Ishikawa (cell line): ENCODE measurements around the gene TMEM54.

ENCODE experiments used
- CEBPB ChIP-seq: IDR thresholded peaks from 2 replicates; pipeline ENCODE4 v1.6.1; 2012
- CREB1 ChIP-seq: IDR thresholded peaks from 2 replicates; pipeline ENCODE4 v1.6.1; 2012; ENCODE audit warnings: low read depth
- EGR1 ChIP-seq: IDR thresholded peaks from 2 replicates; pipeline ENCODE4 v1.6.1; 2012
- EP300 ChIP-seq: IDR thresholded peaks from 2 replicates; pipeline ENCODE4 v1.6.1; 2012; ENCODE audit warnings: borderline replicate concordance
- FOXM1 ChIP-seq: IDR thresholded peaks from 2 replicates; pipeline ENCODE4 v1.6.1; 2012; ENCODE audit warnings: low read depth, borderline replicate concordance
- NFIC ChIP-seq: IDR thresholded peaks from 2 replicates; pipeline ENCODE4 v1.6.1; 2012
- RAD21 ChIP-seq: IDR thresholded peaks from 2 replicates; pipeline ENCODE4 v1.6.1; 2012; ENCODE audit warnings: low read depth
- TAF1 ChIP-seq: IDR thresholded peaks from 2 replicates; pipeline ENCODE4 v1.6.1; 2012; ENCODE audit warnings: low read depth, mild to moderate bottlenecking
- TCF12 ChIP-seq: IDR thresholded peaks from 2 replicates; pipeline ENCODE4 v1.6.1; 2012; ENCODE audit warnings: low read depth
- TEAD4 ChIP-seq: IDR thresholded peaks from 2 replicates; pipeline ENCODE4 v1.6.1; 2012
- YY1 ChIP-seq: IDR thresholded peaks from 2 replicates; pipeline ENCODE4 v1.6.1; 2012; ENCODE audit warnings: low read depth
- ZBTB7A ChIP-seq: IDR thresholded peaks from 2 replicates; pipeline ENCODE4 v1.6.1; 2012; ENCODE audit warnings: low read depth
- TF ChIP-seq, protein P1 (sequence below): IDR thresholded peaks from 2 replicates; pipeline ENCODE4 v1.6.1; 2012; ENCODE audit warnings: low read depth, mild to moderate bottlenecking
- TF ChIP-seq, protein P2 (sequence below): IDR thresholded peaks from 2 replicates; pipeline ENCODE4 v1.6.1; 2012
- TF ChIP-seq, protein P3 (sequence below): IDR thresholded peaks from 2 replicates; pipeline ENCODE4 v1.6.1; 2012

The TMEM54 gene

DNA sequence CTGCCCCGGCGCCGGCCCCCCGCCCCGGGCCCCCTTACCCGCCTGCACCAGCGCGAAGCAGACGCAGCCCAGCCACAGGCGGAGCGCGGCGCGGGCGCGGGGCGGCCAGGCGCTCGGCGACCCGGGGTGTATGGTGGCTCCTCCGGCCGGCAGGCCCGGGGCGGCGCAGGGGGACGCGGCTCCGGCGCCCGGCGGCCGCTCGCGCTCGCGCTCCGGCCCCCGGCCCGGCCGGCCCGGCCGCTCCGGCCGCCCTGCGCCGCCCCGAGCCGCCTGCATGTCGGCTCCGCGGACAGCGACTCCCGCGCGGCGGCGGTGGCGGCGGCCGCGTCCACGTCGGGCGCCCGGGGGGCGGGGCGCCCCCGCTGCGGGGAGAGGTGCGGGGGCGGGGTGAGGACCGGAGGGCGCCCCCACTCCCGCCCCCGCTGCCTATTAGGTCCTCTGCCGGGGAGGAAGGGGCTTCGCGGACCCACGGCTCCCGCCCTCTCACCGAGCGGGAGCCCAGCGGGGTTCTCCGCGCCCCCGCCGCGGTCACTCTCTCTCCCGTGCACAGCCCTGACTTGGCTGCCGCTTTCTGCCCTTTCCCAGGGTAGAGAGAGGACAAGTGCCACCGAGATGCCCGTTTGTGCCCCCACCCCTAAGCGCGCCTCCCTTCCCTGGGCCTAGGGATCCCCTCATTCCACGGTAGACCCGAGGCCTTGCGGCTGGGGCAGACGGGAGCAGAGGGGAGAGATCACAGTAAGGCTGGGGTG is 30.4 kb downstream of the TMEM54 start, which contains the start of gene FNDC5:
FNDC5 (minus strand) TSS at position 298 of the 749 bp plus-strand sequence.
- TF ChIP-seq, protein P1, sequence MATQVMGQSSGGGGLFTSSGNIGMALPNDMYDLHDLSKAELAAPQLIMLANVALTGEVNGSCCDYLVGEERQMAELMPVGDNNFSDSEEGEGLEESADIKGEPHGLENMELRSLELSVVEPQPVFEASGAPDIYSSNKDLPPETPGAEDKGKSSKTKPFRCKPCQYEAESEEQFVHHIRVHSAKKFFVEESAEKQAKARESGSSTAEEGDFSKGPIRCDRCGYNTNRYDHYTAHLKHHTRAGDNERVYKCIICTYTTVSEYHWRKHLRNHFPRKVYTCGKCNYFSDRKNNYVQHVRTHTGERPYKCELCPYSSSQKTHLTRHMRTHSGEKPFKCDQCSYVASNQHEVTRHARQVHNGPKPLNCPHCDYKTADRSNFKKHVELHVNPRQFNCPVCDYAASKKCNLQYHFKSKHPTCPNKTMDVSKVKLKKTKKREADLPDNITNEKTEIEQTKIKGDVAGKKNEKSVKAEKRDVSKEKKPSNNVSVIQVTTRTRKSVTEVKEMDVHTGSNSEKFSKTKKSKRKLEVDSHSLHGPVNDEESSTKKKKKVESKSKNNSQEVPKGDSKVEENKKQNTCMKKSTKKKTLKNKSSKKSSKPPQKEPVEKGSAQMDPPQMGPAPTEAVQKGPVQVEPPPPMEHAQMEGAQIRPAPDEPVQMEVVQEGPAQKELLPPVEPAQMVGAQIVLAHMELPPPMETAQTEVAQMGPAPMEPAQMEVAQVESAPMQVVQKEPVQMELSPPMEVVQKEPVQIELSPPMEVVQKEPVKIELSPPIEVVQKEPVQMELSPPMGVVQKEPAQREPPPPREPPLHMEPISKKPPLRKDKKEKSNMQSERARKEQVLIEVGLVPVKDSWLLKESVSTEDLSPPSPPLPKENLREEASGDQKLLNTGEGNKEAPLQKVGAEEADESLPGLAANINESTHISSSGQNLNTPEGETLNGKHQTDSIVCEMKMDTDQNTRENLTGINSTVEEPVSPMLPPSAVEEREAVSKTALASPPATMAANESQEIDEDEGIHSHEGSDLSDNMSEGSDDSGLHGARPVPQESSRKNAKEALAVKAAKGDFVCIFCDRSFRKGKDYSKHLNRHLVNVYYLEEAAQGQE, result 0 out of 2 replicates have a peak, but pooled peaks have one; percentile 13
- TF ChIP-seq TAF1 (no peak), ZBTB7A (peak; percentile 57; the same call in 1 of the 2 replicates)

DNA sequence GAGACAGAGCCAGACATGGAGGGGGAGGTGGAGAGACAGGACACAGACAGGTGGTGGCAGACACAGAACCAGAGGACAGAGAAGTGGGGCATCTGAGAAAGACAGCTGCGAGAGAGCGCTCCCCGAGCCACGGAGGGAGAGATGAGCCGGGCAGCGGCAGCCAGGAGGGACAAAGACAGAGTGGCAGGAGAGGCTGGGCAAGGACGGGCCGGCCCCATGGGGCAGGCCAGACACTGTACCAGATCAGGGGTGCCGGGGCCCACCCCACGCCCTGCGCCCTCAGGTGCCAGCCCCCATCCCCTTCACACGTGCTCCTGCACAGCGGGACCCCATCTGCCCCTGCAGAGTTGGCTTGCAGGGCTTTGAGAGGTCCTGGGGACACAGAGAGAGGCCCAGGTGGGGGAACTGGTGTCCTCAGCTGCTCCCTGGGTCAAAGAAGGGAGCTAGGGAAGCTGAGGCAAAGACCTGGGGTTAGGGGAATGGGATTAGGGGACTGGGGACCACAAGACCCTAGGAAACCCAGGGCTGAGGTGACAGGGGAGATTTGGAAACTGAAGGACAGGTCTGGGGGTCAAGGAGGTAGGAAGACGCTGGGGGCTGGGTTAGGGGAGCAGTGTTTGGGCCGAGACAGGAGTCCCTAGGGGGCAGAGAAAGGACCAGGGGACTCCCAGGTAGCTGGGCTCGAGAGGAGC is 31.1 kb downstream of the TMEM54 start:
- TF ChIP-seq TEAD4 (no peak), CREB1 (no peak), EGR1 (no peak), EP300 (no peak), RAD21 (no peak), ZBTB7A (no peak), YY1 (no peak), TAF1 (no peak), NFIC (no peak), FOXM1 (no peak), TCF12 (no peak)
- TF ChIP-seq, protein P2, sequence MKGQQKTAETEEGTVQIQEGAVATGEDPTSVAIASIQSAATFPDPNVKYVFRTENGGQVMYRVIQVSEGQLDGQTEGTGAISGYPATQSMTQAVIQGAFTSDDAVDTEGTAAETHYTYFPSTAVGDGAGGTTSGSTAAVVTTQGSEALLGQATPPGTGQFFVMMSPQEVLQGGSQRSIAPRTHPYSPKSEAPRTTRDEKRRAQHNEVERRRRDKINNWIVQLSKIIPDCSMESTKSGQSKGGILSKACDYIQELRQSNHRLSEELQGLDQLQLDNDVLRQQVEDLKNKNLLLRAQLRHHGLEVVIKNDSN, result no peak
- TF ChIP-seq, protein P1, result no peak

DNA sequence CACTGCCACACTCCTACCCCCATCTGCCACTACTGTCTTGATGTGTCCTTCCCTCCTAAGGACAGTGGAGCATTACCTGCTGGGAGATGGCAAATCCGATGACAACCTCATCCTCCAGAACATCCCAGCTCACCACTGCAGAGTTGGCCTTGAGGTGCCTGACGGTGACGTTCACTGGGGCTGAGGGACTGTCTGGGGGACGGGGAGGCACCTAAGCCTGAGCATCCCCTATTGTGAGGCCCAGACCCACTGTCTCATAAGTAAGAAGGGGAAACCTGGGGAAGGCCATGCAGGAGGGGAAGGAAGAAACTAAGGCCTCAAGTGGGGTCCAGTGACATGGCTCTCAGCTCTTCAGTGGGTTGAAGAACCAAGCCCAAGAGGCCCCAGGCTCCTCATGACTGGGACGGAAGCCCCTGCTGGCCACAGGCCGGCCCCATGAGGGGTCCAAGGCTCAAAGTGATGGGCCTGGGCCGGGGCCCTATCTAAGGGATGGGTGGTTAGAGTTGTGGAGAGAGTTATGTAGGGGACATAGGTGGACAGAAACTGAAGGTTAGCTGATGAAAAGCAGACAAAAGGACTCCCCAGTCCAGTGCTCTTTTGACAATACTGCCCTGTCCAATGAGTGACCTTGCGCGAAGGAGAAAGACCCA is 32.3 kb downstream of the TMEM54 start:
- TF ChIP-seq TCF12 (no peak), TAF1 (no peak), NFIC (no peak), CREB1 (no peak), EGR1 (no peak), RAD21 (no peak), CEBPB (no peak), EP300 (no peak), ZBTB7A (no peak), FOXM1 (no peak)
- TF ChIP-seq, protein P3, sequence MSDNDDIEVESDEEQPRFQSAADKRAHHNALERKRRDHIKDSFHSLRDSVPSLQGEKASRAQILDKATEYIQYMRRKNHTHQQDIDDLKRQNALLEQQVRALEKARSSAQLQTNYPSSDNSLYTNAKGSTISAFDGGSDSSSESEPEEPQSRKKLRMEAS, result no peak
- TF ChIP-seq, protein P2, result no peak
- TF ChIP-seq, protein P1, result no peak

DNA sequence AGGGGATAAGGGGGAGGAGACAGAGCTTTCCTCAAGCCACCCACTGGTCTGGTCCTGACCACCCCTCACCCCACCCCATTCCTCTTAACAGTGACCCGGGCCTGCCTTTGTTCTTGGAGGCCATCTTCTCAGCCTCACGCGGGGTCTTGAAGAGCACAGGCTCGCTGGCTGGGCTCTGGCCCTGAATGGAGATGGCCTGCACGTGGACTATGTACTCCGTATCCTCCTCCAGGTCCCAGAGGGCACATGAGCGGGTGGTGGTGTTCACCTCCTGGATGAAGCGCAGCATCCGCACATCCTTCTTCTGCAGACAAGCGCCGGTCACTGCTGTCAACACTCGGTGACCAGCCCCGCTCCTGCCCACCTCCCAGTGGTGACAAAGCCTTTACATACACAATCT is 33.1 kb downstream of the TMEM54 start:
- TF ChIP-seq TEAD4 (no peak), YY1 (no peak), TCF12 (no peak), CEBPB (no peak), EGR1 (no peak), FOXM1 (no peak), RAD21 (no peak), CREB1 (no peak), NFIC (no peak), ZBTB7A (no peak)
- TF ChIP-seq, protein P2, result no peak
- TF ChIP-seq, protein P3, result no peak
- TF ChIP-seq, protein P1, result no peak
